ENCODE measurements around the gene GRIK2. TPM values are rescaled to one million over a fixed set of nuclear protein-coding genes. Genes with fewer than 3 reads are reported as not detected.

GRIK2 gene
- total RNA-seq, 3 donors from 2014 or later, result 1.1 to 3.7 TPM; not detected in 1

DNA sequence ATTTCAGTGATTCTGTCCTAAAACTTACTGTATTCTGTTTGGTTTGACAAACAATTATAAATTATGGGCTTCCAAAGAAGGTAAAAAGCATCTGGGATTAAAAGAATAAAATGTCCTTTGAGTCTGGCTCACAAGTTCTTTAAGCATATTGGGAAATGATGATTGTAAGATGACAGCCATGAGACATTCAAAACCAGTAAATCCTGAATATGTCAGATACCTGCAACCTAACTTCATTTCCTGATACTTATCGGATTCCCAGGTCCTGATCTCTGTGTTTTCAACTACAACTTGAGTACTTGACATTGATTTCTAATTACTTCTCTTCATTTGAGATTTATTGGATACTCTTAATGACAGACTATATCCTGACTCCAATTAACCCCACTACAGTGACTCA lies 446.6 kb downstream of the GRIK2 start:
- no peak for TF ChIP-seq POLR2A (IDR thresholded peaks at IDR 0.05)
- TF ChIP-seq POLR2AphosphoS5 (IDR thresholded peaks at IDR 0.05), result no peak
- TF ChIP-seq, protein P1, sequence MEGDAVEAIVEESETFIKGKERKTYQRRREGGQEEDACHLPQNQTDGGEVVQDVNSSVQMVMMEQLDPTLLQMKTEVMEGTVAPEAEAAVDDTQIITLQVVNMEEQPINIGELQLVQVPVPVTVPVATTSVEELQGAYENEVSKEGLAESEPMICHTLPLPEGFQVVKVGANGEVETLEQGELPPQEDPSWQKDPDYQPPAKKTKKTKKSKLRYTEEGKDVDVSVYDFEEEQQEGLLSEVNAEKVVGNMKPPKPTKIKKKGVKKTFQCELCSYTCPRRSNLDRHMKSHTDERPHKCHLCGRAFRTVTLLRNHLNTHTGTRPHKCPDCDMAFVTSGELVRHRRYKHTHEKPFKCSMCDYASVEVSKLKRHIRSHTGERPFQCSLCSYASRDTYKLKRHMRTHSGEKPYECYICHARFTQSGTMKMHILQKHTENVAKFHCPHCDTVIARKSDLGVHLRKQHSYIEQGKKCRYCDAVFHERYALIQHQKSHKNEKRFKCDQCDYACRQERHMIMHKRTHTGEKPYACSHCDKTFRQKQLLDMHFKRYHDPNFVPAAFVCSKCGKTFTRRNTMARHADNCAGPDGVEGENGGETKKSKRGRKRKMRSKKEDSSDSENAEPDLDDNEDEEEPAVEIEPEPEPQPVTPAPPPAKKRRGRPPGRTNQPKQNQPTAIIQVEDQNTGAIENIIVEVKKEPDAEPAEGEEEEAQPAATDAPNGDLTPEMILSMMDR (IDR thresholded peaks at IDR 0.05), result no peak
- DNase-seq (ENCODE audit: low spot score in 2 of 2), result no peak
- intact Hi-C loops (cut with DNase I; ENCODE audit: low total_unique reads), result no loop called here
- H3K4me3 ChIP-seq, result no peak overlapping the region
- no peaks in the 10 kb centered on the region for H3K4me1 ChIP-seq
- H3K27ac ChIP-seq, result no peak overlapping the region
- no peaks in the 10 kb centered on the region for H3K36me3 ChIP-seq
- no peaks in the 10 kb centered on the region for H3K27me3 ChIP-seq
- no peaks in the 10 kb centered on the region for H3K9me3 ChIP-seq

DNA sequence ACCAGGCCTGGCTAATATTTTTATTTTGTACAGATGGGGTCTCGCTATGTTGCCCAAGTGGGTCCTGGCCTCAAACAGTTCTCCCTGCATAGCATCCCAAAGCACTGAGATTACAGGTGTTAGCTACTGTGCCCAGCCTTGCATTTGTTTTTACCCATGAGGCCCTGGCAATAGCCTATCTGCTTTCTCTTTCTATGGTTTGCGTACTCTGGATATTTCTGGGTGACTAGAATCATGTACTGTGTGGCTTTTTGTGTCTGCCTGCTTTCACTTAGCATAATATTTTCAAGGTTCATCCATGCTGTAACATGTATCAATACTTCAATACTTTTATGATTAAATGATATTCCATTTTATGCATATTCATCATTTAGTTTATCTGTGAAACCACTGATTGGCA lies 451.7 kb downstream of the GRIK2 start:
- H3K9me3 ChIP-seq, result no peaks in the 10 kb centered on the region
- H3K27me3 ChIP-seq, result no peaks in the 10 kb centered on the region
- DNase-seq (ENCODE audit: low spot score in 2 of 2), result no peak
- H3K4me1 ChIP-seq, result no peaks in the 10 kb centered on the region
- TF ChIP-seq POLR2A (IDR thresholded peaks at IDR 0.05), result no peak
- no peak for TF ChIP-seq POLR2AphosphoS5 (IDR thresholded peaks at IDR 0.05)
- TF ChIP-seq, protein P1 (IDR thresholded peaks at IDR 0.05), result no peak
- no peak overlapping the region for H3K4me3 ChIP-seq
- intact Hi-C loops (cut with DNase I; ENCODE audit: low total_unique reads), result no loop called here
- no peaks in the 10 kb centered on the region for H3K36me3 ChIP-seq
- H3K27ac ChIP-seq, result no peak overlapping the region

DNA sequence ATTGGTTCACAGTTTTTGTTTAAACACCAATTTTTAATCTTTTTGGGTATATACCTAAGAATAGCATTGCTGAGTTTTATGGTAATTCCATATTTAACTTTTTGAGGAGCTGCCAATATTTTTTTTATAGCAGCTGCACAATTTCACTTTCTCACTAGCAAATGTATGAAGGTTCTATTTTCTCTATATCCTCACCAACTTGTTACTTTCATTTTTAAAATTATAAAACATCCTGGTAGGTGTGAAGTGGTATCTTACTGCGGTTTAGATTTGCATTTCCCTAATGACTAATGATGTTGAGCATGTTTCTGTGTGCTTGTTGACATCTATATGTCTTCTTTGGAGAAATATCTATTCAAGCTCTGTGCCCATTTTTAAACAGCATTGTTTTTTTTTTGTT lies 452.1 kb downstream of the GRIK2 start:
- Histone ChIP-seq H3K4me3 (no peak overlapping the region), H3K27ac (no peak overlapping the region), H3K36me3 (no peaks in the 10 kb centered on the region), H3K27me3 (no peaks in the 10 kb centered on the region), H3K9me3 (no peaks in the 10 kb centered on the region), H3K4me1 (no peaks in the 10 kb centered on the region)
- intact Hi-C loops (cut with DNase I; ENCODE audit: low total_unique reads), result no loop called here
- TF ChIP-seq POLR2A (IDR thresholded peaks at IDR 0.05) (no peak), POLR2AphosphoS5 (IDR thresholded peaks at IDR 0.05) (no peak)
- TF ChIP-seq, protein P1 (IDR thresholded peaks at IDR 0.05), result no peak
- DNase-seq (ENCODE audit: low spot score in 2 of 2), result no peak

DNA sequence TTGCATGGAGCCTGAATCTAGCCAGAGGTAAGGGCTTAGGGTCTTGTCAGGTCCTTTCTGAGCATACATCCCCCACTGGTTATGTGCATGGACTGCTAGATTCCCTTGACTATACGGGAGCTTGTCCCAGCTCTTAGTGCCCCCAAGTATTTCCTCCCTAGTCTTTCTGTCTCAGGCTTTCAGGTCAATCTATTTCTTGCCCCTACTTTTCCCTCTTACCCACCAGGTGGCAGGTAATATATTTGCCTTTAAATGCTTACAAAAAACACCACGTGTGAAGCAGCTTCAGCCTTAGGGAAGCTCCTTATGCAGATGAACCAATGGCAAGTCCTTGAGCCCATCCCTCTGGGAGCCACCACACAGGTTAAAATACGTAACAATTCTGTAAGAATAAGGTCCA lies 454.2 kb downstream of the GRIK2 start:
- intact Hi-C loops (cut with DNase I; ENCODE audit: low total_unique reads), result no loop called here
- H3K36me3 ChIP-seq, result no peaks in the 10 kb centered on the region
- no peaks in the 10 kb centered on the region for H3K27me3 ChIP-seq
- H3K27ac ChIP-seq, result no peak overlapping the region
- TF ChIP-seq, protein P1 (IDR thresholded peaks at IDR 0.05), result no peak
- TF ChIP-seq POLR2A (IDR thresholded peaks at IDR 0.05) (no peak), POLR2AphosphoS5 (IDR thresholded peaks at IDR 0.05) (no peak)
- DNase-seq (ENCODE audit: low spot score in 2 of 2), result no peak
- no peaks in the 10 kb centered on the region for H3K9me3 ChIP-seq
- no peaks in the 10 kb centered on the region for H3K4me1 ChIP-seq
- H3K4me3 ChIP-seq, result no peak overlapping the region

DNA sequence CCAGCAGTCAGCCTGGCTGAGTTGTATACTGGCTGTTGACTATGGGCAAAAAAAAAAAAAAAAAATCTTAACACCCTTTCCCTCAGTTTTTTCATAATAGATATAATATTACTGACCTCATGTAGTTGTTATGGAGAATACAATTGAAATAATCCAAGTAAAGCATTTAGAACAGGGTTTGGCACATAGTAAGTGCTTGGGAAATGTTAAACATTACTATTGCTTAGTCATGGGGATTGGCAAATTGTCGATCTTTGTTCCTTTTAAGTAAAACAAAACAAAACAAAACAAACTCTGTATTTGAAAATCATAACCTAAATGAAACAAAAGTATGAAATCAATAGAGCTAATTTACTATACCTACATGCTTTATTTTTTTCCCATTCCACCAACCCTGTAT lies 458.4 kb downstream of the GRIK2 start:
- H3K4me1 ChIP-seq, result no peaks in the 10 kb centered on the region
- no peaks in the 10 kb centered on the region for H3K9me3 ChIP-seq
- no peak for DNase-seq (ENCODE audit: low spot score in 2 of 2)
- H3K27ac ChIP-seq, result no peak overlapping the region
- TF ChIP-seq POLR2AphosphoS5 (IDR thresholded peaks at IDR 0.05), result no peak
- TF ChIP-seq POLR2A (IDR thresholded peaks at IDR 0.05), result no peak
- TF ChIP-seq, protein P1 (IDR thresholded peaks at IDR 0.05), result no peak
- intact Hi-C loops (cut with DNase I; ENCODE audit: low total_unique reads), result no loop called here
- H3K27me3 ChIP-seq, result no peaks in the 10 kb centered on the region
- H3K4me3 ChIP-seq, result no peak overlapping the region
- H3K36me3 ChIP-seq, result no peaks in the 10 kb centered on the region
